IPS-18a (cell line): ENCODE measurements around the gene DIP2A.

ENCODE experiments used
- H3K27ac ChIP-seq: one replicate; pipeline ENCODE4 v1.5.1; 2013; ENCODE audit warnings: low read length
- H3K27me3 ChIP-seq: one replicate; pipeline ENCODE4 v1.6.1; 2013; ENCODE audit warnings: mild to moderate bottlenecking, low read length; ENCODE audit not compliant: control insufficient read depth, insufficient read depth
- H3K36me3 ChIP-seq: one replicate; pipeline ENCODE4 v1.6.1; 2013; ENCODE audit warnings: low read depth, low read length; ENCODE audit not compliant: control insufficient read depth
- H3K4me1 ChIP-seq: one replicate; pipeline ENCODE4 v1.6.1; 2013; ENCODE audit warnings: low read depth, low read length; ENCODE audit not compliant: control insufficient read depth
- H3K4me3 ChIP-seq: one replicate; pipeline ENCODE4 v1.5.1; 2013; ENCODE audit warnings: low read length
- H3K9ac ChIP-seq: one replicate; pipeline ENCODE4 v1.6.1; 2013; ENCODE audit warnings: mild to moderate bottlenecking, low read length, moderate library complexity
- H3K9me3 ChIP-seq: one replicate; pipeline ENCODE4 v1.6.1; 2013; ENCODE audit warnings: low read depth, low read length; ENCODE audit not compliant: control insufficient read depth

Gene DIP2A

DNA sequence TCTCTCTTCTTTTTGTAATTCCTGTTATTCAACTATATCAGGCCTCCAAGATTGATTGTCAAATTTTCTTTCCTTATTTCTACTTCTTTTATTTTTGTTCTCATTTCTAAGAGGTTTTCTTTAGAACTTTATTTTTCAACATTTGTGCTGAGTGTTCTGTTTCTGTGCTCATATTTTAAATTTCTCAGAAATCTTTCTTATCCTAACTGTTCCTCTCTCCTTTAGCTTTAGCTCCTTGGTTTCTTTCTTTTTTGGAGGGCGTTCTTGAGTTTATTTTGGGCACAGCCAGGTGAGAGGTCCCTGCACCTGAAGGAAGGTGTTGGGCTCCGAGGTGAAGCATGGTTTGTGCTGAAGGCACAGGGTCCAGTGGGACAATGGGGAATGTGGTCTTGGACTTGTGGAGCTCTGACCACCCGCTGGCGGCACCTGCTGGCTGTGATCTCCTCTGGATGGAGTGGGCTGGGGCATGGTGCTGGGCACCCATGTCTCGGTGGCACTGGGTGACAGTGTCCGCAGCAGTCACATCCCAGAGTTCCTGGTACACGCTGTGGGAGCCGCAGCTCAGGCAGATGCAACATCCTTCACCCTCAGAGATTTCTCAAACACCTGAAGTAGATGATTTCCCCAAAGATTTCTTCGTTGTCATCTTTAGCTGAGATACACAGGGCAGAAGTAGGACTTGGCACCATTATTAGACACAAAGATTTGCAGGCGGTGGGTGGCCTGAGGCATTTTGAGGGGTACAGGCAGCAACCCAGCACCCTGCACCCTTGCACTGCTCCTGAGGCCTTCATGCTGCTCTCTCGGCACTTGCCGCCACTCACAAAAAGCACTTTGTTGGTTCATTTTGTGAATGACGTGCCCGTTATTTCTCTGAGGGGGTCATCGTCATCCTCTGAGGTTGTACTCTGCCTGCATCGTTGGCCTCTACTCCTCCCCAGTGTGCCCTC is 38.2 kb upstream of the DIP2A start:
- Histone ChIP-seq H3K4me1 (peaks cover 3% of the 10 kb centered on the region), H3K27ac (no peak overlapping the region), H3K9ac (no peak overlapping the region), H3K27me3 (no peaks in the 10 kb centered on the region), H3K9me3 (no peaks in the 10 kb centered on the region), H3K4me3 (no peak overlapping the region), H3K36me3 (peaks cover 24% of the 10 kb centered on the region)

DNA sequence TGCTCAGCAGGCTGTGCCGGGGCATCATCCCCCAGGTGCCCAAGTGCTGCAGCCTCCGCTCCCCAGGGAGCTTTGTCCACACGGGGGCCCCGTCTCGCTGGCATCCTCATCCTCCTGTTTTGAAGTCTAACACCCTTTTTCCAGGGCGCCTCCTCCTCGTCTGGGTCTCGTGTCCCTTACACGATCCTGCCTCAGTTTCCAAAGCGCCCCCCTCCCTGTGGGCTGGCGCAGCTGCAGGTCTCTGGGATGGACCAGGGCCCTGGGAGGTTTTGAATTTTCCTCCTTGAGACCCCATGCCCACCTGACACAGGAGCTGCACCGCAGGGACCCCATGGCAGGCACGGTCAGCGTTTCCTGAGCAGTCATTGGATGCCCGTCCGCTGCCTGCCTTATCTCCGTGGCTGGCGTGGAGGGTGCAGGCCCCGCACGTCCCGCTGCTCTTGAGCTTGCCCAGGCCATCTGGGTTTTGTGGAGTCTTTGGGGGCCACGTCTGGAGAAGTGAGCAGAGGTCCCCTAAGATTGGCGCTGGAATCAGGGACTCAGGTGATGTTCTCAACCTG is 37.4 kb upstream of the DIP2A start:
- peaks cover 17% of the 10 kb centered on the region for H3K36me3 ChIP-seq
- H3K9me3 ChIP-seq, result no peaks in the 10 kb centered on the region
- H3K4me3 ChIP-seq, result no peak overlapping the region
- no peak overlapping the region for H3K9ac ChIP-seq
- H3K27ac ChIP-seq, result no peak overlapping the region
- H3K27me3 ChIP-seq, result no peaks in the 10 kb centered on the region
- peaks cover 3% of the 10 kb centered on the region for H3K4me1 ChIP-seq

DNA sequence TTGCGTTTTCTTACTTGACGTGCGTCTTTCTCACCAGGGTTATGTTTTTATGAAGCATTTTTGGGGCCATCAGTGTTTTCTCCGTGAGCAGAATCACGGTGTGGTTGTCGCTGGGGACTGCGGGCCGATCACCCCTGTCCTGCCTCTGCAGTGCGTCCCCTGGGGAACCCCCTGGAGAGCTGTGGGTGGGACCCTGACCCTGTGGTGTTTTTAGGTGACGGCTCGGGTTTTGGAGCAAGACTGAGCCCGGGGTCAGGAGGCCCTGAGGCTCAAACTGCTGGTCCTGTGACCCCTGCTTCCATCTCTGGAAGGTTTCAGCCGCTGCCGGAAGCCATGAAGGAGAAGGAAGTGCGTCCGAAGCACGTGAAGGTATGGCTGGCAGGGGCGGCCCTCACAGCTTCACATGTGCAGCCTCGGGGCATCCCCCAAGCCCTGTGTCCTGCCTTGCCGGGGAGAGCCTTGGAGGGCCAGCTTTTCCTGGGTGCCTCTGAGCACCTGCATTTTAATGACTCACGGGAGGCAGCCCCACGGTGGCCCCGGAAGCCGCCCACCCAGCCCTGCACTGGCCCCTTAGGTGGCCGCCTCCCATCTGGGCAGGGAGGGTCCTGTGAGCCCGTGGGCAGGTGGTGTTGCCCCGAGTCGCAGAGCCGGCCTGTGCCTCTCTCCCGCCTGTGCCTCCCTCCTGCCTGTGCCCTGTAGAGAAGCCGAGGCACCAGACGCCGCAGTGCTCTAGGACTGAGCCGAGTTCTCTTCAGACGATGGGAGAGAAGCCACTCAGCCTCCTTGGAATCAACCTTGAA is 36.7 kb upstream of the DIP2A start:
- Histone ChIP-seq H3K27ac (no peak overlapping the region), H3K36me3 (peaks cover 12% of the 10 kb centered on the region), H3K4me1 (peaks cover 3% of the 10 kb centered on the region), H3K27me3 (no peaks in the 10 kb centered on the region), H3K9me3 (no peaks in the 10 kb centered on the region), H3K4me3 (no peak overlapping the region), H3K9ac (no peak overlapping the region)

DNA sequence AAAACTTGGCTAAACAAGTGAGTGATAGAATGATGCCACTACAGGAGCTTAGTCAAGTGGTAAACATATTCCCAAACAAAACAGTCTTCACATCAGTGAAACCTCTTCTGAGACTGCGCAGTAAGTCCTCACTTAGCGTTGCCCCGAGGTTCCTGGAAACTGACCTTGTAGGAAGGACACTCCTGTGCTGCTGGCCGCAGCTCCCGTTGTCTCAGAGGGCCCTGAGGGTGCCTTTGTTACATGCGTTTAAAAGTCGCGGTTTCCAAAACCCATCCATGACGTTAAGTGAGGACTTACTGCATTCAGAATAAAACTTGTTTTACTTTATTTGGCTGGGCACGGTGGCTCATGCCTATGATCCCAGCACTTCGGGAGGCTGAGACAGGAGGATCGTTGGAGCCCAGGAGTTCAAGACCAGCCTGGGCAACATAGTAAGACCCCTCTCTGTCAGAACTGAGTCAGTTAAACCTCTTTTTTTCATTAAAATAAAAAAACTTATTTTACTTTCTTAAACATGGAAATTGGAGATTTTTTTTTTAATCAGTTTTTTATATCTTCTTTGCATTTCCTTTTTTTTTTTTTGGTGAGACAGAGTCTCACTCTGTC is 36.0 kb upstream of the DIP2A start:
- no peaks in the 10 kb centered on the region for H3K9me3 ChIP-seq
- H3K36me3 ChIP-seq, result peaks cover 18% of the 10 kb centered on the region
- no peak overlapping the region for H3K4me3 ChIP-seq
- H3K27ac ChIP-seq, result no peak overlapping the region
- H3K4me1 ChIP-seq, result peaks cover 3% of the 10 kb centered on the region
- H3K27me3 ChIP-seq, result no peaks in the 10 kb centered on the region
- no peak overlapping the region for H3K9ac ChIP-seq

DNA sequence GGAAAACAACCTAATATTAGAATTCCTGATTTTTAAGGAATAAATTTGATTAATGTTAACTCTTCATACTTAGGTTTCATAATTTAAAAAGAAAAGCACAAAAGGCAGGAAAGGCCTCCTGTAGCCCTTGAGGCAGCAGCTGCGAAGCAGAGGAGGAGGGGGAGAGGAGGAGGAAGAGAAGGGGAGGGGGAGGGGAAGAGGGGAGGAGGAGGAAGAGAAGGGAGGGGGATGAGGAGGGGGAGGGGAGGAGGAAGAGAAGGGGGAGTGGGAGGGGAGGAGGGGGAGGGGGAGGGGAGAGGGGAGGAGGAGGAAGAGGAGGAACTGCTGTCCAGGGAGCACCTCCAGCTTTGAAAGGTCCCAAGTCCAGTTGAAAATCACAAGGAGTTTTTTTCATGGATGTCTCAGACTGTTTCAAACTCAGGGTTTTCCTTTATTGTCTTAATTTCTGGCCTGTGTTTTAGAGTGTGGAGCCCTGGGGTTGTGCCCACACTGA is 35.1 kb upstream of the DIP2A start:
- Histone ChIP-seq H3K4me3 (no peak overlapping the region), H3K9ac (no peak overlapping the region), H3K27me3 (no peaks in the 10 kb centered on the region), H3K4me1 (peaks cover 3% of the 10 kb centered on the region), H3K9me3 (no peaks in the 10 kb centered on the region), H3K27ac (no peak overlapping the region), H3K36me3 (peaks cover 17% of the 10 kb centered on the region)

DNA sequence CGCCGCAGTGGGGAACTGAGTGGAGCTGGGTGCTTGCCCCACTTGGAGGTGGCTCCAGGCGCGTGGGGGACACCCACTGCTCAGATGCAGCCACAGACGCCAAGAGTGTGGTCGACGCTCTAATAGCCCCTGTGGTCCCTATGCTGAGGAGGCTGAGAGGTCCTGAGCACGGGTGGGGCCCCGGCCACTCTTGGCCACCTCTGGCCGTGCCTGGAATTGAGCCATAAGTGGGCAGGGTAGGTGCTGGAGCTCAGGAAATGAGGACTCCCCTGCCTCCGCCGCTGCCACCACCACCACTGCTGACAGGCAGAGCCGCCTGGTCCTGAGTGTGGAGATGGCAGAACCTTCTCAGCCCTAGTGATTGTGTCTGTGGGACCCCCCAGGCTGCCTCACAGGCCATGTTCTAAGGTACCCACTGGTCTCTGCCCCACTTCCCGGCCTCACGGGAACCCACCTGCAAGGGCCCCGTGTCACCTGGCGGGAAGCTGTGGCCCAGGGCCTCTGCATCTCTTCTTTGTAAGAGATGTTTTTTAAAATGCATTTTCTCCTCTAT is 34.6 kb upstream of the DIP2A start:
- Histone ChIP-seq H3K9ac (no peak overlapping the region), H3K36me3 (peaks cover 20% of the 10 kb centered on the region)

DNA sequence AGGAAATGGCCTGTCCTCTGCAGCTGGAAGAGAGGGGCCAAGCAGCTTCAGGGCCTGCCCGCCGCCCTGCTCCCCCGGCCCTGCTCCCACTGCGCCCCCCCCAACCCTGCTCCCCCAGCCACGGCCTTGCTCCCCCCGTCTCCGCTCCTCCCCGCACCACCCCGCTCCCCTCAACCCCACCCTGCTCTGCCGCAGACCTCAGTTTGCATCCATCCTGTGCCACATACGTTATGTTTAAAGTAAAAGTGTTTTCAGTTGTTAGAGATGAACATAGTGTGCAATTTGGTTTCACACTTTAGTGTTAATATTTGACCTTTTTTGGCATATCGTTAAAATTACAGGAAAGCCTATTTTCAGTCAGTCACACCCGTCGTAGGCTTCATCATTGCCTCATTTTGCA is 34.1 kb upstream of the DIP2A start:
- no peaks in the 10 kb centered on the region for H3K27me3 ChIP-seq
- no peak overlapping the region for H3K27ac ChIP-seq

More for the DNA sequence above, 34.6 kb upstream of the DIP2A start:
- Histone ChIP-seq H3K27me3 (no peaks in the 10 kb centered on the region), H3K9me3 (no peaks in the 10 kb centered on the region), H3K4me3 (no peak overlapping the region), H3K27ac (no peak overlapping the region), H3K4me1 (peaks cover 3% of the 10 kb centered on the region)

DNA sequence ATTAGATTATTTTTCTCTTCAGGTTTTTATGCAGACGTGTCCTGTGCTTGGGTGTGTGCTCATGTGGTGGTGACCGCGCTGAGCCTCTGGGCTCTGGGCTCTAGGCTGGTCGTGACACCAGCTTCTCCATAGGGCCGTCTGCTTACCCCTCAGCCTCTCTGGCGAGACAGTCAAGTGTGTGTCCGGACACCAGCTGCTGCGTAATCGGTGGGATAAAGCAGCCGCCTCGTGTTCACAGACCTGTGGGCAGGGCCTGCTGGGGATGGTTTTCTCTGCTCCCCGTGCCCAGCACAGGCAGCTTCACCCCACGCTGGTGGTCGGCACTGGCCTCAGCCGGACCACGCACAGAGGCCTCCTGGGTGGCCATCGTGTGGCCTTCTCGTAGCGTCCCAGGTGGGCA is 33.6 kb upstream of the DIP2A start:
- Histone ChIP-seq H3K9ac (no peak overlapping the region), H3K27me3 (no peaks in the 10 kb centered on the region), H3K9me3 (no peaks in the 10 kb centered on the region), H3K27ac (no peak overlapping the region), H3K4me3 (no peak overlapping the region), H3K36me3 (peaks cover 23% of the 10 kb centered on the region), H3K4me1 (peaks cover 3% of the 10 kb centered on the region)

More for the DNA sequence above, 34.1 kb upstream of the DIP2A start:
- no peak overlapping the region for H3K4me3 ChIP-seq
- no peaks in the 10 kb centered on the region for H3K9me3 ChIP-seq
- no peak overlapping the region for H3K9ac ChIP-seq
- peaks cover 20% of the 10 kb centered on the region for H3K36me3 ChIP-seq
- peaks cover 3% of the 10 kb centered on the region for H3K4me1 ChIP-seq

DNA sequence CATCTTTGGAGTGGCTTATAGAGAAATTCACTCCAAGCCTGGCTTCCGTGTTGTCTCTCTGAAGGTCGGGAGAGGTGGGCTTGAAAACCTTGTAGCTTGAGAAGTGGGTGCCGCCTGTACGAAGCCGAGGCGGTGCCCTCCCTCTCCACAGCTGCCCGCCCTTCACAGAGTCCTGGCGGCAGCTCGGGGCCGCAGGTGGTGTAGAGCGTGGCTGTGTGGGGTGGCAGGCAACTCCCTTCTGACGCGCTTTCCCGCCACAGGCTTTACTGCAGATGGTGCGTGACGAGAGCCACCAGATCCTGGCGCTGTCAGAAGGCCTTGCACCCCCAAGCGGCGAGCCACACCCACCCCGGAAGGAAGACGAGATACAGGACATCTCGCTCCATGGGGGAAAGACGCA is 33.1 kb upstream of the DIP2A start:
- no peak overlapping the region for H3K4me3 ChIP-seq
- H3K27me3 ChIP-seq, result no peaks in the 10 kb centered on the region
- H3K9ac ChIP-seq, result no peak overlapping the region
- no peak overlapping the region for H3K27ac ChIP-seq
- peaks cover 3% of the 10 kb centered on the region for H3K4me1 ChIP-seq
- H3K9me3 ChIP-seq, result no peaks in the 10 kb centered on the region
- peaks cover 28% of the 10 kb centered on the region for H3K36me3 ChIP-seq

DNA sequence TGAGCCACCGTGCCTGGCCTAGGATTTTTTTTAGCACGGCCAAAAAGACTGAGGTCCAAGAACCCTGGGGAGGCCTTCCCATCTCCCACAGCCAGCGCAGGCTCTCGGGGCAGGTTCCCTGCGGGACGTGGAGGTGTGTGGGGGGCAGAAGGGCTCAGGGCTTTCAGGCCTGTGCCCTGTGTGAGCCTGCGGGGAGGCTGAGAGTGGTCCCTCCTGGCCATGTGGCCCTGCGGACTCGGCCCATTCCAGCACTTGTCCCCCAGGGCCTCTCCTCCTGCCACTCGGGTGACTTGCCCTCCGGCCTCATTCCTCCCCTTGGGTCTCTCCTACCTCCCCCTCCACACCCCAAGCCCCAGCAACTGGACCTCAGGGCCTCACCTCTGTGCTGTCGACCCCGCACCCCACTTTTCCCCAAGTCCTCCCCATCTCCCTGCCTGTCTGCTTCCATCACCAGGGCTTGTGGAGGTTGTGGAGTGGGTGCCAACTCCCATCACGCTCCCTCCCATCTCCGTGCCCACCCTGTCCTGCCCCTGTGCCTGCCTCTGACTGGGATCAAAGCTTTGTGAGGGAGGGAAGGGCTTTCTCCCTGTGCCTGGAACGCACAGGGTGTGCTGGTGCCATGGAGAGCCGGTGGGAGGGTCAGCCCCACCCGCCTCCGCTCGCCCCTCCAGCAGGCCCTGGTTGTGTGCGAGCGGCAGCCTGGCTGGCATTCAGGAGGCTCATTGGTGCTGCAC is 32.2 kb upstream of the DIP2A start:
- Histone ChIP-seq H3K4me1 (peaks cover 3% of the 10 kb centered on the region), H3K9ac (no peak overlapping the region), H3K36me3 (peaks cover 31% of the 10 kb centered on the region), H3K9me3 (no peaks in the 10 kb centered on the region), H3K27me3 (no peaks in the 10 kb centered on the region), H3K27ac (no peak overlapping the region), H3K4me3 (no peak overlapping the region)
